ENCODE data around the gene ROBO2.

GRCh38 chr3:76990606-76991005 is 49.3 kb upstream of the ROBO2 start:
- TF ChIP-seq, protein P1, sequence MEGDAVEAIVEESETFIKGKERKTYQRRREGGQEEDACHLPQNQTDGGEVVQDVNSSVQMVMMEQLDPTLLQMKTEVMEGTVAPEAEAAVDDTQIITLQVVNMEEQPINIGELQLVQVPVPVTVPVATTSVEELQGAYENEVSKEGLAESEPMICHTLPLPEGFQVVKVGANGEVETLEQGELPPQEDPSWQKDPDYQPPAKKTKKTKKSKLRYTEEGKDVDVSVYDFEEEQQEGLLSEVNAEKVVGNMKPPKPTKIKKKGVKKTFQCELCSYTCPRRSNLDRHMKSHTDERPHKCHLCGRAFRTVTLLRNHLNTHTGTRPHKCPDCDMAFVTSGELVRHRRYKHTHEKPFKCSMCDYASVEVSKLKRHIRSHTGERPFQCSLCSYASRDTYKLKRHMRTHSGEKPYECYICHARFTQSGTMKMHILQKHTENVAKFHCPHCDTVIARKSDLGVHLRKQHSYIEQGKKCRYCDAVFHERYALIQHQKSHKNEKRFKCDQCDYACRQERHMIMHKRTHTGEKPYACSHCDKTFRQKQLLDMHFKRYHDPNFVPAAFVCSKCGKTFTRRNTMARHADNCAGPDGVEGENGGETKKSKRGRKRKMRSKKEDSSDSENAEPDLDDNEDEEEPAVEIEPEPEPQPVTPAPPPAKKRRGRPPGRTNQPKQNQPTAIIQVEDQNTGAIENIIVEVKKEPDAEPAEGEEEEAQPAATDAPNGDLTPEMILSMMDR (IDR thresholded peaks at IDR 0.05): no peak
- no peak for TF ChIP-seq POLR2A (IDR thresholded peaks at IDR 0.05)

Data from lower leg skin (tissue), 3 donors.